H1 (cell line): ENCODE measurements around the gene NADSYN1. TPM values are rescaled to one million over a fixed set of nuclear protein-coding genes. Genes with fewer than 3 reads are reported as not detected.

Experiments
- CEBPB ChIP-seq: IDR thresholded peaks from 2 replicates; pipeline ENCODE4 v1.6.1; 2012; ENCODE audit warnings: low read depth, low read length
- CHD2 ChIP-seq: IDR thresholded peaks from 2 replicates; pipeline ENCODE4 v1.6.1; 2012; ENCODE audit warnings: low read length, improper control_type of control experiment
- EGR1 ChIP-seq: IDR thresholded peaks from 2 replicates; pipeline ENCODE4 v1.6.1; 2011; ENCODE audit warnings: low read depth, low read length, borderline replicate concordance
- KDM4A ChIP-seq: IDR thresholded peaks from one replicate; pipeline ENCODE4 v1.7.1; 2012; ENCODE audit warnings: low read depth, mild to moderate bottlenecking, moderate library complexity, low read length, inconsistent platforms; ENCODE audit not compliant: severe bottlenecking
- PHF8 ChIP-seq: fragments of 200-600 bp; sonication (generic); conservative IDR thresholded peaks from 2 replicates; pipeline ENCODE4 v1.7.1; 2012; ENCODE audit warnings: low read depth, mild to moderate bottlenecking, inconsistent platforms, low read length, moderate library complexity
- POLR2A ChIP-seq, 2 experiments: IDR thresholded peaks; 1 replicate in 1 of 2; 2 replicates in 1 of 2; pipeline ENCODE4 v1.6.1; 2011; ENCODE audit warnings: low read depth in 2 of 2, low read length in 2 of 2, mild to moderate bottlenecking in 2 of 2; ENCODE audit errors: control extremely low read depth in 1 of 2
- ZNF274 ChIP-seq: IDR thresholded peaks from 2 replicates; pipeline ENCODE4 v1.7.0; 2012; ENCODE audit warnings: low read length, borderline replicate concordance; ENCODE audit errors: extremely low read depth
- polyA plus RNA-seq, 7 experiments: library from polyadenylated mRNA; depleted of rRNA in 3 of 7; stranded (reverse) in 5 of 7; unstranded in 2 of 7; fragments of >200 nt in 5 of 7; fragments of 200-250 nt in 2 of 7; gene quantifications; 1 replicate in 5 of 7; 2 replicates in 1 of 7; 4 replicates in 1 of 7; pipeline versions ENCODE4 v1.2.1 to v1.2.3, GENCODE V29; 2011 to 2013; ENCODE audit warnings: missing spikeins in 2 of 7, mixed read lengths in 2 of 7
- total RNA-seq: library from RNA; stranded (reverse); fragmentation: NEBNext Ultra II Directional; extraction: Animal tissue kit (Norgen Biotek cat#: 25700); gene quantifications from 2 replicates; pipeline ENCODE4 v1.2.1, GENCODE V29; 2021
- TF ChIP-seq, protein P1 (sequence below): IDR thresholded peaks from 2 replicates; pipeline ENCODE4 v1.6.1; 2012; ENCODE audit warnings: low read length, inconsistent platforms

Gene NADSYN1
- total and polyA plus RNA-seq, 2 of the 8 experiments (the other 6 are each of a cell fraction or from before 2014, with no cell fraction given) = 38.3 to 38.6 TPM

DNA sequence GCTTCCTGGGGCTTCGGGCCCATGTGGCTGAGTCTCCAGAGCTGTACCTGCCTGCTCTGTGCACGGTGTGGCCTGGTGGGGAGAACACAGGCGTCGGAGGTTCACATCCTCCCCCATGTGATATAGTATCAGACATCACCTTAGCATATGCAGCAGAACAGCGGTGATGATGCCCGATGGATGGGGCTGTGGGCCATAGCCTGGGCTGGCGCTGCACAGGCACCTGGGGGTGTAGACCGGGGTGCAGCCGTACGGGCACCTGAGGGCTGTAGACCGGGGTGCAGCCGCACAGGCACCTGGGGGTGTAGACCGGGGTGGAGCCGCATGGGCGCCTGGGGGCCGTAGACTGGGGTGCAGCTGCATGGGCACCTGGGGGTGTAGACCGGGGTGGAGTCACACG, 29.2 kb downstream of the NADSYN1 start (continued):
- TF ChIP-seq KDM4A (no peak), ZNF274 (no peak), POLR2A (IDR thresholded peaks at IDR 0.05; ENCODE audit: control extremely low read depth in 1 of 2, low read depth in 2 of 2, low read length in 2 of 2) (no peak), EGR1 (no peak), PHF8 (no peak), CEBPB (no peak), CHD2 (no peak)
- TF ChIP-seq, protein P1, sequence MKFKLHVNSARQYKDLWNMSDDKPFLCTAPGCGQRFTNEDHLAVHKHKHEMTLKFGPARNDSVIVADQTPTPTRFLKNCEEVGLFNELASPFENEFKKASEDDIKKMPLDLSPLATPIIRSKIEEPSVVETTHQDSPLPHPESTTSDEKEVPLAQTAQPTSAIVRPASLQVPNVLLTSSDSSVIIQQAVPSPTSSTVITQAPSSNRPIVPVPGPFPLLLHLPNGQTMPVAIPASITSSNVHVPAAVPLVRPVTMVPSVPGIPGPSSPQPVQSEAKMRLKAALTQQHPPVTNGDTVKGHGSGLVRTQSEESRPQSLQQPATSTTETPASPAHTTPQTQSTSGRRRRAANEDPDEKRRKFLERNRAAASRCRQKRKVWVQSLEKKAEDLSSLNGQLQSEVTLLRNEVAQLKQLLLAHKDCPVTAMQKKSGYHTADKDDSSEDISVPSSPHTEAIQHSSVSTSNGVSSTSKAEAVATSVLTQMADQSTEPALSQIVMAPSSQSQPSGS = no peak
